A673 (cell line): ENCODE data around the gene FBLN5.

Experiments used
- CTCF ChIP-seq: fragments of 300-800, 200-600 bp; sonication (generic); conservative IDR thresholded peaks from 2 replicates; pipeline ENCODE4 v1.5.1; 2017; ENCODE audit warnings: low read depth, mild to moderate bottlenecking, antibody characterized with exemption, low read length, moderate library complexity, mixed read lengths
- EZH2 ChIP-seq: fragments of 200-600 bp; sonication (generic); IDR thresholded peaks from 2 replicates; pipeline ENCODE4 v1.6.1; 2017; ENCODE audit warnings: borderline replicate concordance, low read depth, mild to moderate bottlenecking, mixed read lengths, antibody characterized with exemption, low read length; ENCODE audit not compliant: poor library complexity, severe bottlenecking

DNA sequence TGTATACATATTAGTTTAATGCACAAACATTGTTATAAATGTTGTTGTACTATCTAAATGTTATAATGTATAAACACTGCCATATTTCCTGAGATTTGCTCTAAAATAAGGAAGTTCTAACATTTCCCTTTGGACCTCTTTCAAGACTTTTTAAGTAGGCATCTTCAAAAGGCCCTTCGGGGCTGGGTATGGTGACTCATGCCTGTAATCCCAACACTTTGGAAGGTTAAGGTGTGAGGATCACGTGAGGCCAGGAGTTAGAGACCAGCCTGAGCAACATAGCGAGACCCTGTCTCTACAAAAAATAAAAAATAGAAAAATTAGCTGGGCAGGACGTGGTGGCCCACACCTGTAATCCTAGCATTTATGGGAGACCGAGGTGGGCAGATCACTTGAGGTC is 35.5 kb downstream of the FBLN5 start:
- TF ChIP-seq EZH2 (no peak), CTCF (no peak)
